GM12874 (cell line): ENCODE measurements around the gene GRIK4.

Experiments
- TF ChIP-seq, protein P1 (sequence below): IDR thresholded peaks from 2 replicates; pipeline ENCODE4 v1.5.1; 2011; ENCODE audit warnings: low read depth, mild to moderate bottlenecking, control low read depth, low read length, moderate library complexity; ENCODE audit not compliant: insufficient read depth

The GRIK4 gene

DNA sequence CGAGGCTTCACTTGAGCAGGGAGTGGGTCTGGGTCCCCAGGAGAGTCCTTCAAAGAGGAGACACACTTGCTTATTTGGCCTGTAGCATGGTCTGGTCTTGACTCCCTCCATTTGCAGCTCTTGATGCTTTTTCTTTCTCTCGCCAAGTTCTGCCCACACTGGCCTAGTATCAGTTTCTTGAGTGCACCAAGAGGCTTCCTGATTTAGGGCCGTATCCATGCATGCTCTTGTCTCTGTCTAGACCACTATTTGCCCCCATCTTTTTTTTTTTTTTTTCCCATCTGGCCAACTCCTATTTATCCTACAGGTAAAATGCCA lies 170.7 kb downstream of the GRIK4 start:
- TF ChIP-seq, protein P1, sequence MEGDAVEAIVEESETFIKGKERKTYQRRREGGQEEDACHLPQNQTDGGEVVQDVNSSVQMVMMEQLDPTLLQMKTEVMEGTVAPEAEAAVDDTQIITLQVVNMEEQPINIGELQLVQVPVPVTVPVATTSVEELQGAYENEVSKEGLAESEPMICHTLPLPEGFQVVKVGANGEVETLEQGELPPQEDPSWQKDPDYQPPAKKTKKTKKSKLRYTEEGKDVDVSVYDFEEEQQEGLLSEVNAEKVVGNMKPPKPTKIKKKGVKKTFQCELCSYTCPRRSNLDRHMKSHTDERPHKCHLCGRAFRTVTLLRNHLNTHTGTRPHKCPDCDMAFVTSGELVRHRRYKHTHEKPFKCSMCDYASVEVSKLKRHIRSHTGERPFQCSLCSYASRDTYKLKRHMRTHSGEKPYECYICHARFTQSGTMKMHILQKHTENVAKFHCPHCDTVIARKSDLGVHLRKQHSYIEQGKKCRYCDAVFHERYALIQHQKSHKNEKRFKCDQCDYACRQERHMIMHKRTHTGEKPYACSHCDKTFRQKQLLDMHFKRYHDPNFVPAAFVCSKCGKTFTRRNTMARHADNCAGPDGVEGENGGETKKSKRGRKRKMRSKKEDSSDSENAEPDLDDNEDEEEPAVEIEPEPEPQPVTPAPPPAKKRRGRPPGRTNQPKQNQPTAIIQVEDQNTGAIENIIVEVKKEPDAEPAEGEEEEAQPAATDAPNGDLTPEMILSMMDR = no peak

DNA sequence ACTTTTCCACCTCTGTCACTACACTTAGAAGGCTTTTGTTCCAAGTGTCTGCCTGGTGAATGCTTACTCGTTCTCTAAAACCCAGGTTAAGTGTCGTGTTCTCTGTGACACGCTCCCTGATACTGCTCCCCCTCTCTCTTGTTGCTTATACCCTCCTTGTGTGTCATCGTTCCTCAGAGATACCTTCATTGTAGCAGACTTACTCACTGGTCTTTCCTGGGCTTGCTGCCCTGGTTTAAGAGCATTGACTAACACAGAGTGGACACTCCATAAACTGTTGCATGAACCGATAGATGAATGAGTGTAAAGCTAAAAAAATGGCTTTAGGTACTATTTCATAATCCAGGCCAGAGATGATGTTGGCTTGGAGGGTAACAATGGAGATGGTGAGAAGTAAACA lies 171.3 kb downstream of the GRIK4 start:
- TF ChIP-seq, protein P1 = no peak

DNA sequence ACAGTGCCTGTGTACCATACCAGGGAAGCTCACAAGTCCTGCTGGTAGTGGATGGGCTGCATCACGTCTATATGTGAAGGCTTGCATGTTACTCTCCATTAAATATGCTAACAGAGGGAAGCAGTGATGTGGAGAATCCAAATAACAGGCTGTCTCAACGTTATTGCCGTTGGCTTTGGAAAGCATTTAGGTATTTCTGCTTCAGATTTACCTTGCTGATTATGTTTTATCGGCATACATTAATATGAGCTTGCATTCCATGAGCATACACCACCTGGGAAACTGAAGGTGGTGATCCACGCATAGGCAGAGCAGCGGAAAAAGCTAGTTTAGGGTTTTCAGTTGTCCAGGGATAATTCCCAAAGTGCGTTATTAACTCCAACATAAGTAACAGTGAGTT lies 175.0 kb downstream of the GRIK4 start:
- TF ChIP-seq, protein P1 = no peak

DNA sequence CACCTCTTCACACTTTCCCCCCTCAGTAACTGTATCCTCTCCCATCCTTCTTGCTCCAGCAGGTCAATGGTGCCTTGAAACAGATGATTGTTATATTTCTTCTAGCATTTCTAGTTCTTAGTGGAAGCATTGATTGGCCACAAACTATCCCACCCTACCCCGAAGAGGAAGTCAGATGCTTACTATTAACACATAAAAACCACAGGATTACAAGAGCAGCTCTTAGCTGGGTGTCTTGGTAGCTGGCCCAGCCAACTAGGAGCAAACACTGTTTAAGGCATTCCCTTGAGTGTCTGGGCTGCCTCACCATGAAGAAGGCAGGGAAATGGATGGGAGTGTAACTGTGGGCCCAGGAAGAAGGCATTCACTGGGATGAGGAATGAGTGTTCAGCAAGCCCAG lies 176.6 kb downstream of the GRIK4 start:
- TF ChIP-seq, protein P1 = no peak

DNA sequence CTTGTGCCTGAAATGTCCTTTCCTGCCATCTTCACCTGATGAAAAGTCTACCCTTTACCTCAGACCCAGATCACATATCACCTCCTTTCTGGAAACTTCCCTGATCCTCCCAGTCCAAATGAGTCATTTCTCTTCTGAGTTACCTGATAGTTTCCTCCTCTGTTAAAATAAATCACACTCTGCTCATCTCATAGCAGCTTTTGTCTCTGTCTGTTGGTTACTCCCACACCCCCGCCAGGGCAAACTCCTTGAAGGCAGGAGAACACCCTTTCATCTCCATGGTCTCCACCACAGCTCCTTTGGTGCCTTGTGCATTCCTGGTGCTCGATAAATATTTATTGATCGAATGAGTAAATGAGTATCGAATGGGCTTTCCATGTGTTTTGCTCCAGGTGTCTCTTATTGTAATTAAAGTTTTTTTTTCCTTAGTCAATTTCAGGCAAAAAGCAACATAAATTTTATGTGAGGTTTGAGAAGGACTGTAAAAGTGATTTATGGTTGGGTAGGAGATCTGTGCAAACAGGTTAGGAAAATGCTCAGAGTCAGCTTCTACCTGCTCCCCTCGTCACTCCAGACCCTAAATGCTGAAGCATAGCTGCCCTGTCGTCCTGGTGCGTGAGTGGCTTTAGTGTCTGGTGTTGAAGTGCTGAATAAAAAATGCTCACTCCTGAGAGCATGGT lies 178.2 kb downstream of the GRIK4 start:
- TF ChIP-seq, protein P1 = no peak

DNA sequence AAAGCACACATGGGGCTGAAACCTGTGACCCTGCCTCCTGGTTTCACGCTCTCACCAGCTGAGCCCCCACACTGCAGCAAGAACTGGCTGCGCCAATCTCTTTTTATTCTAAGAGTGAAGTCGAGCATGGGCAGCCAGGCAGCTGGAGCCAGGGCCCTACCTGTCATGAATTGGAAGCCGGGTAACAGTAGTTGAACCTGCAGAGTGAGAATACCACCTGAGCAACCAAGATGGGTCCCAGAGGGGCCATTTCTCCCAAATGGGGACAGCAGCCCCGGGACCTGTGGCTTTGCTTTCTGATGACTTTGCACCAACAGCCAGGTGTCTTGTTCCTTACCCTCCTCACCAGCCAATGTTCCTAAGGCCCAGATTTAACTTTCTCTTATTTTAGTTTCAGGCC lies 178.9 kb downstream of the GRIK4 start:
- TF ChIP-seq, protein P1 = no peak

DNA sequence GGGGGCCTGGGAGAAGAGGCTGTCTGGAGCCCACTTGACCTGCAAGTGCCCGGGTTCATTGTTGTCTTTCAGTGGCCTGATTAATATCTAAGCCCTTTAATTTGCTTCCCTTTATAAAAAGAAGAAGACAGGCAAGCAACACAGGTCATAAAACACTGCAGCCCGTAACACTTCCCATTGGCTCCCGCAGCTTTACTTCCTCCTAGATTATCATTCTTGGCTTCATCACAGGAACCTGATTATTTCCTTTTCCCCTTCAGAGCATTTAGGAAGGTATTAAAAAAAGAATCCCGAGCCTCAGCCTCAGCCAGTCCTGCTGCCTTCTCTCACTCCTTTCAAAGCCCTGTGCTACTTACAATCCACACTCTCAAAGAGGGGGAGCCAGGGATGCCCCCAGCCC lies 183.2 kb downstream of the GRIK4 start:
- TF ChIP-seq, protein P1 = no peak

DNA sequence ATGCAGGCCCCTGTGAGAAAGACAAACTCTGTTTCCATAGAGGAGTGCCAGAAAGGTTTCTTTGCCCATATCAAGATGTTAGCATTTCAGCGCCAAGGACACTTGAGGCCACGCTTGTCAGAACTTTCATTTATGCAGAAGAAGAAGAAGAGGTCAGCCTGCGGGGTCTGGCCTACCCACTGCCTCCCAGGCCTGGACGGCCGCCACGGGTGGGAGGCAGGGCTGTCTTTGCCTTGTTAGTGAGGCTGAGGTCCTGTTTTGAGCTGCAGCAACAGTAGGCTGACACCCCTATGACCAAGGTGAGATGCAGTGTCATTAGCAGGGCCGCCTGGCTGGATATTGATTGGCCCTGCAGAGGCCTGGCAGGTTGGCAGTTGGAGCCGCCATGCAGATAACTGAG lies 183.9 kb downstream of the GRIK4 start:
- TF ChIP-seq, protein P1 = no peak
